Gastroesophageal sphincter (tissue), 3 donors: ENCODE measurements around the gene KITLG.

Experiments
- EP300 ChIP-seq: sonication (generic); formaldehyde crosslinking; IDR thresholded peaks from one replicate; pipeline ENCODE4 v1.6.1; 2017; ENCODE audit warnings: antibody characterized with exemption, mild to moderate bottlenecking
- POLR2AphosphoS5 ChIP-seq: sonication (generic); formaldehyde crosslinking; IDR thresholded peaks from one replicate; pipeline ENCODE4 v1.6.1; 2017; ENCODE audit warnings: antibody characterized with exemption
- TF ChIP-seq, protein P1 (sequence below), 4 experiments: fragments of 200-600 bp in 2 of 4; fragments of 450-650 bp in 2 of 4; sonication (generic) in 1 of 4; IDR thresholded peaks; one replicate each; pipeline ENCODE4 v1.5.1; 2017 to 2019; ENCODE audit warnings: antibody characterized with exemption in 4 of 4, mild to moderate bottlenecking in 2 of 4, moderate library complexity in 2 of 4

DNA sequence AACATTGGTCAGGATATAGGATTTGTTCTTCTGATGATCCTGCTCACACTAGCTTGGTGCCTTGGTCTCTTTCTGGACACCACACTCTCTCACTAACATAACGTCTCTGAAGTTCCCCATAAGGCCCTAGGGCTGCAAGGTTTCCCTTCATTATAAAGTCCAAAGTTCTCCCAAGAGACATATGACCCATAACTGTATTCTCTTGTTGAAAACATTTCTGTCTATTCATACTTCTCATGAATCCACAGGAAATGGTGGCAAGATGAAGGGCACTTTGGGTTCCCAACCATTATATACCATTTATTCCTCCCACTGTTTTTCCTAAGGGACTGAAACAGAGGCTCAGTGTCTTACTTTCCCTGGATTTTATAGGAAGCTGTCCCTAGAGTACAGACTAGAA is 37.1 kb upstream of the KITLG start:
- TF ChIP-seq POLR2AphosphoS5 (no peak), EP300 (no peak)
- TF ChIP-seq, protein P1, sequence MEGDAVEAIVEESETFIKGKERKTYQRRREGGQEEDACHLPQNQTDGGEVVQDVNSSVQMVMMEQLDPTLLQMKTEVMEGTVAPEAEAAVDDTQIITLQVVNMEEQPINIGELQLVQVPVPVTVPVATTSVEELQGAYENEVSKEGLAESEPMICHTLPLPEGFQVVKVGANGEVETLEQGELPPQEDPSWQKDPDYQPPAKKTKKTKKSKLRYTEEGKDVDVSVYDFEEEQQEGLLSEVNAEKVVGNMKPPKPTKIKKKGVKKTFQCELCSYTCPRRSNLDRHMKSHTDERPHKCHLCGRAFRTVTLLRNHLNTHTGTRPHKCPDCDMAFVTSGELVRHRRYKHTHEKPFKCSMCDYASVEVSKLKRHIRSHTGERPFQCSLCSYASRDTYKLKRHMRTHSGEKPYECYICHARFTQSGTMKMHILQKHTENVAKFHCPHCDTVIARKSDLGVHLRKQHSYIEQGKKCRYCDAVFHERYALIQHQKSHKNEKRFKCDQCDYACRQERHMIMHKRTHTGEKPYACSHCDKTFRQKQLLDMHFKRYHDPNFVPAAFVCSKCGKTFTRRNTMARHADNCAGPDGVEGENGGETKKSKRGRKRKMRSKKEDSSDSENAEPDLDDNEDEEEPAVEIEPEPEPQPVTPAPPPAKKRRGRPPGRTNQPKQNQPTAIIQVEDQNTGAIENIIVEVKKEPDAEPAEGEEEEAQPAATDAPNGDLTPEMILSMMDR (IDR thresholded peaks at IDR 0.05): no peak
